Stimulated activated CD4-positive, alpha-beta T cell treated with anti-CD3 and anti-CD28 coated beads, Interleukin-1b, Interleukin-23, amount 100 ng/mL, for 1 hour (primary cell): Measurements from ENCODE around the gene RNU1-4.
"Not testable (repeated sequence)": the region's sequence is repeated elsewhere in the genome, so short reads cannot be mapped to it uniquely, and the experiment has no call there.

Experiments used
- DNase-seq, 2 donors: peaks; one replicate each; pipeline ENCODE4 v3.0.0-alpha.2; 2020; ENCODE audit warnings: low read depth in 2 of 2

RNU1-4 gene

DNA sequence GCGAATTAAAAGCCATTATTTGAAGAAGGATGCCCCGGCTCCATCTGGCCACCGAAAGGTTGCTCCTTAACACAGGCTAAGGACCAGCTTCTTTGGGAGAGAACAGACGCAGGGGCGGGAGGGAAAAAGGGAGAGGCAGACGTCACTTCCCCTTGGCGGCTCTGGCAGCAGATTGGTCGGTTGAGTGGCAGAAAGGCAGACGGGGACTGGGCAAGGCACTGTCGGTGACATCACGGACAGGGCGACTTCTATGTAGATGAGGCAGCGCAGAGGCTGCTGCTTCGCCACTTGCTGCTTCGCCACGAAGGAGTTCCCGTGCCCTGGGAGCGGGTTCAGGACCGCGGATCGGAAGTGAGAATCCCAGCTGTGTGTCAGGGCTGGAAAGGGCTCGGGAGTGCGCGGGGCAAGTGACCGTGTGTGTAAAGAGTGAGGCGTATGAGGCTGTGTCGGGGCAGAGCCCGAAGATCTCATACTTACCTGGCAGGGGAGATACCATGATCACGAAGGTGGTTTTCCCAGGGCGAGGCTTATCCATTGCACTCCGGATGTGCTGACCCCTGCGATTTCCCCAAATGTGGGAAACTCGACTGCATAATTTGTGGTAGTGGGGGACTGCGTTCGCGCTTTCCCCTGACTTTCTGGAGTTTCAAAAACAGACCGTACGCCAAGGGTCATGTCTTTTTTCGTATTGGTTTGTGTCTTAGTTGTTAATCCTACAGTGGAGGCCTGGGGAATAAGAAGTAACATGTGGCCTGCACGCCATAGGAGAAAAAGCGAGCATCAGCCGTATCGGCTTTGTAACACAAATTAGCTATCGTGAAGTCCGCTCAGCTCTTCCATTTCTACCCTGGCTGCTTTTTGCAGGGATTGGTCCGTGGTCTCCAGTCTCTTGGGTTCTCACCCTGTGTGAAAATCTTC is at the start of gene RNU1-4:
Gene RNU1-4 (plus strand): TSS at position 470 of the 918 bp plus-strand sequence.
- not testable (repeated sequence) for DNase-seq

DNA sequence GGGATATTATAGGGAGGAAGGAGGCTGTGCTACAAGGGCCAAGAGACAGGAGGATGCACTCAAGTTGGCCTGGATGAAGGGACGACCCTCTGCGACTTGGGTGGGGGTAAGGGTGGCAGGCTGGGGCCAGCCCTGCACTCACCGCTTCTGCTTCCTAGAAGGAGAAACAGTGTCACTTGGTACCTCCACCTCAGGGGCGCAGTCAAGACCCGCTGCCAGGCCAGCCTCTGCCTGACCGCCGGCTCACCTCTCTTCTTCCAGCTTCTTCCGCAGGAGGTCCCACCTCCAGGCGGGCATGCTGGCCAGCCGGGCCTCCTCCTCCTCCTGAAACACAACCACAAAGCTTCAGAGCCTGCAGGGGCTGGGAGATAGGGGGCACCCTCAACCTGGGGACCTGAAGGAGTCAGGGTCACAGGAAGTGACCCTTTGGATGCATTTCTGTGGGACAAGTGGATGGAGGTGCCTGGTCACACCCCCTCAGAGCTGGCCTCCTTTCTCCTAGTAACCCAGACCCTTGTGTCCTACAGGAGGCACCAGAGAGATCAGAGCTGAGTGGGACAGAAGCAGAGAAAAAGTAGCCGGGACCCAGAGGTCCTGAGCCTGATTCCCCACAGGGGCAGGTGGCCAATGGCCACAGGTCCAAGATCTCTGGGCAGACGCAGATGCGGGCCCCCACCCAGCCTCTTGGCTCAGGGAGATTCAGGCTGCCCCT is 49.2 kb upstream of the RNU1-4 start:
- DNase-seq: not testable (repeated sequence)

- DNase-seq: not testable (repeated sequence)
These were observed 48.0 kb upstream of the RNU1-4 start for GRCh38 chr1:16692283-16692682.

- DNase-seq: not testable (repeated sequence)
These were observed 47.4 kb upstream of the RNU1-4 start for GRCh38 chr1:16692717-16693448.

- DNase-seq: not testable (repeated sequence)
These were observed 46.6 kb upstream of the RNU1-4 start for GRCh38 chr1:16693449-16694307.

GRCh38 chr1:16694308-16694702 is 46.0 kb upstream of the RNU1-4 start:
- DNase-seq: not testable (repeated sequence)

DNA sequence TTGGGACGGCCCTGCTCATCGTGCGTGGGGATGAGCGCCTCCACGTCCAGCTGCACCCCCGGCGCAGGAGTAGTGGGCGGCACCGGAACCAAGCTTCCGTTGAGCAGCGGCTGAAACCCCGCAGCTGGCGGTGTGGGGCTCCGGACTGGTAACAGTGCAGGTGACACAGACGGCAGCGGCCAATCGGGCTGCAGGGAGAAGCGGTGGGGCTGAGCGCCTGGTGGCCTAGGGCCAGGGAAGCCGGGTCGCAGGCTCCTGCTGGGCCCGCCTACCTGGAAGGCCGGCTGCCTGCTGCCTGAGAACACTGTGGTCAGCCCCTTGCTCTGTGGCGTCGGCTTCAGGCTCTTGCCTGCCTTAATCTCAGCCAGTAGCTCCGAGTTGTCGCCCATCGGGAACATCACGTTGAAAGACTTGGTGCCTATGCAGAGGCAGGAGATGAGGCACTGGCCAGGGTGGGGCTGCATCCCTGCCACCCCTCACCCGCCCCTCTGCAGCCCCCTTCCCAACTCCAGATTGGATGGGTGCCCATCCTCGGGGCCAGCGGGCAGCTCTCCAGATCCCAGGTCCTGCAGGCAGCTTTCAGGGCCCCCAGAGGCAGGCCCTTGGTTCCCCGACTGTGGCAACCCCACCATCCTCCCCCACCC is 43.7 kb upstream of the RNU1-4 start:
- DNase-seq: not testable (repeated sequence)

DNA sequence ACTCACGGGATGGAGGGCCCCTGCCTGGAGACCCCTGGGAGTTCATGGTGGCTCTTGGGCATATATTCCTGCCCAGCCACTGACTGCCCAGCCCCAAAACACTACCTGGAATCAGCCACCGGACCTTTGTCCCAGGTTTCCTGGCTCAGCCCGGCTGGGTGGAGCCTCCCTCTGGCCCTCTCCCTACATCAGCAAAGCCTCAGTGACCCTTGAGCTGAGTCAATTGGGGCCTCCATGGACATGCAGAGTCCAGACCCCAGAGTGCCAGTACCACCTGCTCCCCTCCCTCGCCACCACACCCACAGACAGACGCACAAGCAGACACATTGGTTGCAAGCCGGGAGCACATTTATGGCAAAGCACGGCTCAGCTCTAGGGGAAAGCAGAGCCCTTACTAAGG is 43.2 kb upstream of the RNU1-4 start:
- DNase-seq: not testable (repeated sequence)

DNA sequence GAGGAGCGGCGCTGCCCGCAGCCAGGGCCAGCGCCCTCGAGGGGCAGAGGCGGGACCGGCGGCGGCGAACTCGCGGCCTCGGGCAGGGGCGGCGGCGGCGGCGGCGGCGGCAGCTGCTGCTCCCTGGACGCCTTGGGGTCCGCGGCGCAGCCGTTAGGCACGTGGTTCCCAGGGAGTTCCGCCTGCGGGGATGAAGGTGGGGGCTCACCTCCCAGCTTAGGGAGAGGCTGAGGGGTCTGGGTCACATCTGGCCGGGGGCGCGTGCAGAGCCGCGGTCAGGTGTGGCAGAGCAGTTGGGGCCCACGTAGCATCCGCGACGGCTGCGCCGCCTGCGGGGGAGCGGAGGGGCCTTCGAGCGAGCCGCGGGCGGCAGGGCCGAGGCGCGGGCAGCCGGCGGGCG is 40.9 kb upstream of the RNU1-4 start:
- DNase-seq: not testable (repeated sequence)

DNA sequence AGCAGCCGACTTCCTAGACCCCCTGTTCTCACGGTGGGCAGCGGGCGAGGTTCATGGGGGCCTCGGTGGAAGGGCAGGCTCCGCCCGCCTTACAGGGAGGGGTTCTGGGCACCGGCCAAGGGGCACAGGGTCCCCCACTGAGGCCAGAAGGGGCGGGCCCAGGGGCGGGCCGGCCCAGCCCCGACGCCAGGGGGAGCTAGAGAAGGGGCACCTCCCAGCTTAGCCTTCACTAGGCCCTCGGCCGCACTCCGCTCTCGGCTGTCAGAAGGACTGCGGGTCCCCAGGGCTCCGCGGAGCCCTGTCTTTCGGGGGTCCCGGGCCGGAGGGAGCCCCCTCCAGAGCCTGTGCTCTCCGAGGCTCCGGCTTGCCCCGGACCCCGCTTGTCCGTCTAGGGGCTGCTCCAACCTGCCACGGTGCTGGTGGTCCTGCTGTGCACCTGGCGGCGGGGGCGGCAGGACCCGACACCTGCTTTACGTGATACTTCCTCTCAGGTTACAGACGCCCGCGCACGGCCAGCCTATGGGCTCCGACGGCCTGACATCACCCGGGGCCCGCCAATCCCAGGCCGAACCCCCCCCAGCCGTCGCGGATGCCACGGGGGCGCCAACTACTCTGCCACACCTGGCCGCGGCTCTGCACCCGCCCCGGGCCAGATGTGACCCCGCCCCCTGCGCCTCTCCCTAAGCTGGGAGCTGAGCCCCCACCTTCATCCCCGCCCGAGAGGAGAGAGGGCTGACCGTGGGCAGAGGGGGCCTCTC is 40.0 kb upstream of the RNU1-4 start:
- DNase-seq: not testable (repeated sequence)

GRCh38 chr1:16701189-16701588 is 39.1 kb upstream of the RNU1-4 start:
- not testable (repeated sequence) for DNase-seq

DNA sequence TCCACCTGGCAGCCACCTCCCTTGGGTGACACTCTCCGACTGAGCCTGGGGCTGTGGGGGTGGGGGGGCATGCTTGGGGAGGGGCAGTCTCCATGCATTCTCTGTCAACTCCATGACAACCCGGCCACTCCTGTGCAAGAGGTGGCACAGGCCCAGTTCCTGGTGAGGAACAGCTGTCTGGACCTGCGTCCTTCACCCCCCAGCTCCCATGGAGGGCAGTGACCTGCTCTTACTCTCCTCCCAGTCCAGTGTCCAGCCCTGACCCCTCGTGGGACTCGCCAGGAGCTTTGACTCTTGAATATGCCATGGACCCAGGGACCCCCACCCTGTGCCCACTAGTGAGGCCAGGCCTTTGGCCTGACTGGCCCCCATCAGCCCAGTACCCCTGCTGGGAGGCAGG is 38.0 kb upstream of the RNU1-4 start:
- not testable (repeated sequence) for DNase-seq

DNA sequence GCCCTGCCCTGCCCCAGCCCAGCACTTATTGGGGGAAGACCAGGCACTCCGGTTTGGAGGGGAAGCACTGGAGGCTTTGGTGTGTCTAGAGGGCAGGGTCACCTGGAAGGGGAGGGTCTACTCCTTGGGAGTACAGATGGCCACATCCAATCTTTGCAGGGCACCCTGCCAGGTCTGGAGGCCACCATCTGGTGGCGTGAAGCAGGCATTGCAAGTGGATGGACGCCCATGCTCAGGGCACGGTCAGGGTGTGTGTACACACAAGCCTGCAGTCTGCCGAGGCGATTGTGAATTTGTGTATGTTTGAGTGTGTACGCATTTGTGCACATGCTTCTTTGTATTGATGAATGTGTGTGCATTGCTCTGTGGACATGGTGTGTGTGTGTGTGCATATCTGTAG is 37.2 kb upstream of the RNU1-4 start:
- DNase-seq: not testable (repeated sequence)

DNA sequence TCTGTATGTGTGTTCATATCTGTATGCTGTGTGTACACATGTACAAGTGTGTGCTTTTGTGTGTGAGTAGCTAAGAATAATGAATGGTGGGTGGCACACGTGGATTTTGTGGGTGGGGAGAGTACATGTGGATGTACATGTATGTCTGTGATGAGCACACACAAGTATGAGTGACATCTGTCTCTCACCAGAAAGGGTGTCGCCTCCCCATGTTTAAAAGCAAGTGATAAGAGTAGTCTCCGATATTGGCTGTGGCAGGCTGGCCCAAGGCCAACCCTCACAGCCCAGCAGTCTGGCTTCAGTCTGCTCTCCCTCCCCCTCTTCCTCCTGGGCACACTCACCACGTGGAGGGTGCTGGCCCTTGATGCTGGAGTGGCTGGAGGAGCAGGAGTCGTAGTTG is 36.7 kb upstream of the RNU1-4 start:
- DNase-seq: not testable (repeated sequence)

- not testable (repeated sequence) for DNase-seq
These were observed 36.2 kb upstream of the RNU1-4 start for GRCh38 chr1:16704076-16704475.

DNA sequence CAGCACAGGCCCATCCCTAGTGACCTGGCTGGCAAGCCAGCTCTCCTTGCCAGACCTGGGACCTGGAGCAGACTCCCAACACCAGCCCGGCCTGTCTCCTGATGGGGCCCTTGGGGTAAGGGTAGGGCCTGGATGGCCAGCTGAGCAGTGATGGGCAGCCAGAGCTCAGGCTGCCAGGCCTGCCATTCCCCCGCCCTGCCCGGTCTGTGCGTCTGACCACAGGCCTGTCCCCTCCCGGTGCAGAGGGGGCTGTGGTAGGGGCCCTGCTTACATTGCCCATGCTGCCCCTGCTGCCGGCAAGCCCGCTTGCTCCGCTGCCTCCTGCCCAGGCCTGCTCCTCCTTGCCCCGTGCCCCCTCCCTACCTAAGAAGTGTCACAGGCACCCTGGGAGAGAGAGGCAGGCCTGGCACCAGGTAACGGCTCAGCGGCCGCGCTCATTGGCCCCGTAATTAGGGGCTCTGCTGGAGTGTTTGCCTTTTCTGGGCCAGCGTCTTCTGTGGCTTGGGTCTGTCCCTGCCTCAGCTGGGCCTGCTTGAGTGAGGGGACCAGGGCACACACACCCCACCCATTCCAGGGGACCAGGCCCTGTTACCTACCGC is 35.7 kb upstream of the RNU1-4 start:
- not testable (repeated sequence) for DNase-seq

- not testable (repeated sequence) for DNase-seq
These were observed 34.0 kb upstream of the RNU1-4 start for GRCh38 chr1:16706302-16706701.

- DNase-seq: not testable (repeated sequence)
These were observed 32.9 kb upstream of the RNU1-4 start for GRCh38 chr1:16707130-16708093.
